ENCODE measurements around the gene CCDC180.

- TF ChIP-seq CTCF (IDR thresholded peaks at IDR 0.05) (no peak), POLR2A (IDR thresholded peaks at IDR 0.05) (no peak)
These were observed 29.5 kb upstream of the CCDC180 start for GRCh38 chr9:97277953-97278352.

Data from prostate gland (tissue), 2 donors.